ENCODE results near the gene TTC34. TPM values are rescaled to one million over a fixed set of nuclear protein-coding genes. Genes with fewer than 3 reads are reported as not detected.

Gene TTC34
- total RNA-seq, 1 experiment from 2014 or later = 0.92 TPM

DNA sequence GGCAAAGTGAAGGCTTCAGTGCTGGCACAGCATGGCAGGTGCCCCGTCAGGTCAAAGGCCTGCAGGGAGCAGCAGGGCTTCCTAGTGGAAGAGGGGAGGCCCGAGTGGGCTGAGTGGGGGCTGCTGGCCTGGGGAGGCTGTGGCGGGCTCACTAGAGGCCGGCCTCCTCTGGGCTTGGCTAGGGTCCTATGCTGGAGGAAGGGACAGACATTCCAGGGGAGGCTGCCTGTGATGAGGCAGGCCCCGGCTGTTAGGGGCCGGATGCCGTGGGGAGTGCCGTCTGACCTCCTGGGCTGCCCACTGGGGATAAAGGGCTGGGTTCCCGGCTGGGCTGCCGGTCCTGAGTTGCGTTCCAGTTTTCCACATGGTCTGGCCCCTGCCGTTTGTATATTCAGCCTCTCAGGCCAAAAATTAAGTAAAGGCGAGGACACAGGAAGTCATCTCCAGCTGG lies 193.8 kb downstream of the TTC34 start:
- no peaks in the 10 kb centered on the region for H3K23me2 ChIP-seq (ENCODE audit: insufficient read length, low read depth, low read length, poor library complexity, severe bottlenecking)
- no peak overlapping the region for H3K18ac ChIP-seq (ENCODE audit: insufficient read length, low read depth, low read length)
- no peak overlapping the region for H2BK20ac ChIP-seq (ENCODE audit: low read depth, low read length, poor library complexity, severe bottlenecking)
- H3K23ac ChIP-seq (ENCODE audit: insufficient read length, low read depth, low read length) = no peak overlapping the region
- H3K4me1 ChIP-seq (ENCODE audit: insufficient read depth, low read length) = no peaks in the 10 kb centered on the region
- Mint-ChIP-seq H3K4me1 (no peaks in the 10 kb centered on the region), H3K27me3 (ENCODE audit: low read depth) (peaks cover 5% of the 10 kb centered on the region), H3K36me3 (ENCODE audit: insufficient read depth in 1 of 3, low read depth in 3 of 3) (no peaks in the 10 kb centered on the region), H3K4me3 (no peak overlapping the region), H3K27ac (no peak overlapping the region), H3K9me3 (peaks cover 0 to 4% of the 10 kb centered on the region in 2 experiments; a peak in 2 of 5 replicates)
- H3K27me3 ChIP-seq (ENCODE audit: insufficient read depth, low read length) = no peaks in the 10 kb centered on the region
- no peak overlapping the region for H2BK12ac ChIP-seq (ENCODE audit: insufficient read length, low read depth, low read length)
- H3K79me1 ChIP-seq (ENCODE audit: insufficient read depth, low read depth, low read length, poor library complexity, severe bottlenecking) = no peaks in the 10 kb centered on the region
- no peaks in the 10 kb centered on the region for H3K9me3 ChIP-seq (ENCODE audit: control insufficient read depth, low read depth, low read length)
- H3K4me2 ChIP-seq (ENCODE audit: insufficient read depth, insufficient read length, low read length) = no peak overlapping the region
- TF ChIP-seq, protein P1, sequence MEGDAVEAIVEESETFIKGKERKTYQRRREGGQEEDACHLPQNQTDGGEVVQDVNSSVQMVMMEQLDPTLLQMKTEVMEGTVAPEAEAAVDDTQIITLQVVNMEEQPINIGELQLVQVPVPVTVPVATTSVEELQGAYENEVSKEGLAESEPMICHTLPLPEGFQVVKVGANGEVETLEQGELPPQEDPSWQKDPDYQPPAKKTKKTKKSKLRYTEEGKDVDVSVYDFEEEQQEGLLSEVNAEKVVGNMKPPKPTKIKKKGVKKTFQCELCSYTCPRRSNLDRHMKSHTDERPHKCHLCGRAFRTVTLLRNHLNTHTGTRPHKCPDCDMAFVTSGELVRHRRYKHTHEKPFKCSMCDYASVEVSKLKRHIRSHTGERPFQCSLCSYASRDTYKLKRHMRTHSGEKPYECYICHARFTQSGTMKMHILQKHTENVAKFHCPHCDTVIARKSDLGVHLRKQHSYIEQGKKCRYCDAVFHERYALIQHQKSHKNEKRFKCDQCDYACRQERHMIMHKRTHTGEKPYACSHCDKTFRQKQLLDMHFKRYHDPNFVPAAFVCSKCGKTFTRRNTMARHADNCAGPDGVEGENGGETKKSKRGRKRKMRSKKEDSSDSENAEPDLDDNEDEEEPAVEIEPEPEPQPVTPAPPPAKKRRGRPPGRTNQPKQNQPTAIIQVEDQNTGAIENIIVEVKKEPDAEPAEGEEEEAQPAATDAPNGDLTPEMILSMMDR (conservative IDR thresholded peaks at IDR 0.05) = no peak
- no peak overlapping the region for H3K56ac ChIP-seq (ENCODE audit: insufficient read length, low read depth, low read length)
- no peak overlapping the region for H2BK15ac ChIP-seq (ENCODE audit: low read depth, low read length)
- H2BK5ac ChIP-seq (ENCODE audit: insufficient read length, low read length) = no peak overlapping the region
- H3K27ac ChIP-seq (ENCODE audit: insufficient read length, low read depth, low read length) = no peak overlapping the region
- no peak overlapping the region for H3K14ac ChIP-seq (ENCODE audit: insufficient read depth, low read length)
- H4K91ac ChIP-seq (ENCODE audit: insufficient read length, low read depth, low read length) = no peak overlapping the region
- H2AK5ac ChIP-seq (ENCODE audit: insufficient read length, low read length) = no peak overlapping the region
- DNase-seq = peak; percentile 15
- H2AFZ ChIP-seq (ENCODE audit: low read length) = no peak overlapping the region
- H4K20me1 ChIP-seq (ENCODE audit: control insufficient read depth, insufficient read depth, insufficient read length) = no peaks in the 10 kb centered on the region
- no peak overlapping the region for H2BK120ac ChIP-seq (ENCODE audit: low read depth, low read length, poor library complexity, severe bottlenecking)
- no peaks in the 10 kb centered on the region for H3K79me2 ChIP-seq (ENCODE audit: insufficient read depth, low read length)
- no peak overlapping the region for H3T11ph ChIP-seq (ENCODE audit: low read length)
- H3K9ac ChIP-seq (ENCODE audit: extremely low read depth, insufficient read length, low read length) = no peak overlapping the region
- no peak overlapping the region for H4K8ac ChIP-seq (replicated peaks; ENCODE audit: insufficient read length, low read depth, low read length)
- no peak overlapping the region for H4K5ac ChIP-seq (ENCODE audit: insufficient read length, low read depth, low read length)
- H3K4ac ChIP-seq (ENCODE audit: low read depth, low read length) = no peak overlapping the region
- WGBS (ENCODE audit: extremely low coverage, insufficient read length, low lambda C conversion rate) = no CpG with 5 or more reads among the region's 13 CpGs

Measured in H9 (cell line).